NCI-H2081 (cell line): Measurements from ENCODE around the gene RPTOR.
"Not testable (repeated sequence)": the region's sequence is repeated elsewhere in the genome, so short reads cannot be mapped to it uniquely, and the experiment has no call there.

Source experiments
- DNase-seq, 2 experiments: peaks; one replicate each; lab custom pipeline; 2025; lab: John Stamatoyannopoulos, UW

RPTOR gene

GRCh38 chr17:80513201-80513600 is 31.4 kb upstream of the RPTOR start:
- DNase-seq, result no peak

- no peak for DNase-seq
Observed at GRCh38 chr17:80513892-80514291, 30.7 kb upstream of the RPTOR start.

GRCh38 chr17:80516171-80516932 is 28.3 kb upstream of the RPTOR start:
- DNase-seq, result no peak

GRCh38 chr17:80517641-80518040 is 27.0 kb upstream of the RPTOR start:
- DNase-seq, result no peak

GRCh38 chr17:80518392-80518791 is 26.2 kb upstream of the RPTOR start:
- DNase-seq, result no peak

- no peak for DNase-seq
Observed at GRCh38 chr17:80519091-80519781, 25.4 kb upstream of the RPTOR start.

- DNase-seq, result no peak
Observed at GRCh38 chr17:80520810-80521455, 23.7 kb upstream of the RPTOR start.

- DNase-seq, result no peak
Observed at GRCh38 chr17:80523054-80523744, 21.4 kb upstream of the RPTOR start.

GRCh38 chr17:80523956-80524712 is 20.5 kb upstream of the RPTOR start:
- DNase-seq, result no peak

GRCh38 chr17:80526116-80526910 is 18.3 kb upstream of the RPTOR start:
- DNase-seq, result no peak

- DNase-seq, result no peak
Observed at GRCh38 chr17:80527016-80527645, 17.5 kb upstream of the RPTOR start.

GRCh38 chr17:80528536-80528935 is 16.1 kb upstream of the RPTOR start:
- no peak for DNase-seq

- no peak for DNase-seq
Observed at GRCh38 chr17:80529104-80529903, 15.3 kb upstream of the RPTOR start.

- DNase-seq, result no peak
Observed at GRCh38 chr17:80529904-80530292, 14.7 kb upstream of the RPTOR start.

- DNase-seq, result no peak
Observed at GRCh38 chr17:80531400-80531799, 13.2 kb upstream of the RPTOR start.

- DNase-seq, result not testable (repeated sequence)
Observed at GRCh38 chr17:80537386-80537785, 7.3 kb upstream of the RPTOR start.

- no peak for DNase-seq
Observed at GRCh38 chr17:80538484-80538883, 6.2 kb upstream of the RPTOR start.

- no peak for DNase-seq
Observed at GRCh38 chr17:80539022-80539641, 5.5 kb upstream of the RPTOR start.

- no peak for DNase-seq
Observed at GRCh38 chr17:80545499-80545826, 825 bp downstream of the RPTOR start.
